ENCODE data around the gene ZC3H7A.

DNA sequence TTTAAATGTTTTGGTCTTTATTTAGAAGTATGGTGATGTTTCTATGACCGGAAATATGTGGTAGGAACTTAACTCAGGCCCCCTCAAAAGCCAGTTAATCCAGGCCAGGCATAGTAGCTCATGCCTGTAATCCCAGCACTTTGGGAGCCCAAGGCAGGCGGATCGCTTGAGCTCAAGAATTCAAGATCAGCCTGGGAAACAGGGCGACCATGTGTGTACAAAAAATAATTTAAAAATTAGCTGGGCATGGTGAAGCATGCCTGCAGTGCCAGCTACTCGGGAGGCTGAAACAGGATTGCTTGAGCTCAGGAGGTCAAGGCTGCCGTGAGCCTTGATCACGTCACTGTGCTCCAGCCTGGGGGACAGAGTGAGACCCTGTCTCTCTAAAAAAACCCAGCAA is 44.0 kb upstream of the ZC3H7A start:
- no peak for TF ChIP-seq OSR1 (CRISPR knock-in tag; IDR thresholded peaks at IDR 0.05)
- TF ChIP-seq, protein P1, sequence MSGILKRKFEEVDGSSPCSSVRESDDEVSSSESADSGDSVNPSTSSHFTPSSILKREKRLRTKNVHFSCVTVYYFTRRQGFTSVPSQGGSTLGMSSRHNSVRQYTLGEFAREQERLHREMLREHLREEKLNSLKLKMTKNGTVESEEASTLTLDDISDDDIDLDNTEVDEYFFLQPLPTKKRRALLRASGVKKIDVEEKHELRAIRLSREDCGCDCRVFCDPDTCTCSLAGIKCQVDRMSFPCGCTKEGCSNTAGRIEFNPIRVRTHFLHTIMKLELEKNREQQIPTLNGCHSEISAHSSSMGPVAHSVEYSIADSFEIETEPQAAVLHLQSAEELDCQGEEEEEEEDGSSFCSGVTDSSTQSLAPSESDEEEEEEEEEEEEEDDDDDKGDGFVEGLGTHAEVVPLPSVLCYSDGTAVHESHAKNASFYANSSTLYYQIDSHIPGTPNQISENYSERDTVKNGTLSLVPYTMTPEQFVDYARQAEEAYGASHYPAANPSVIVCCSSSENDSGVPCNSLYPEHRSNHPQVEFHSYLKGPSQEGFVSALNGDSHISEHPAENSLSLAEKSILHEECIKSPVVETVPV (CRISPR knock-in tag; IDR thresholded peaks at IDR 0.05), result no peak

Data from SK-N-SH treated with all-trans-retinoic acid at 6 μM for 48 hours (cell line).